ENCODE results near the gene YJEFN3. TPM values are rescaled to one million over a fixed set of nuclear protein-coding genes. Genes with fewer than 3 reads are reported as not detected.

Gene YJEFN3
- total RNA-seq, 1 donor from 2014 or later, result 2.1 TPM

- peaks cover 5% of the 10 kb centered on the region for H3K27me3 ChIP-seq (ENCODE audit: control insufficient read depth, insufficient read depth, low read length)
- no peaks in the 10 kb centered on the region for H3K36me3 ChIP-seq (ENCODE audit: control insufficient read depth, insufficient read depth, low read length)
- TF ChIP-seq CTCF (IDR thresholded peaks at IDR 0.05; ENCODE audit: insufficient read depth, low read length, poor library complexity, severe bottlenecking), result no peak
- DNase-seq (ENCODE audit: low read depth), result no peak
- H3K4me3 ChIP-seq (ENCODE audit: low read depth, low read length), result no peak overlapping the region
These were observed 1.7 kb downstream of the YJEFN3 start for GRCh38 chr19:19530423-19530804.

- DNase-seq (ENCODE audit: low read depth), result no peak
- TF ChIP-seq CTCF (IDR thresholded peaks at IDR 0.05; ENCODE audit: insufficient read depth, low read length, poor library complexity, severe bottlenecking), result no peak
- no peaks in the 10 kb centered on the region for H3K36me3 ChIP-seq (ENCODE audit: control insufficient read depth, insufficient read depth, low read length)
These were observed 2.2 kb downstream of the YJEFN3 start for GRCh38 chr19:19530889-19531288.

GRCh38 chr19:19531951-19532805, 3.5 kb downstream of the YJEFN3 start:
- Histone ChIP-seq H3K27me3 (ENCODE audit: control insufficient read depth, insufficient read depth, low read length) (peaks cover 8% of the 10 kb centered on the region), H3K4me3 (ENCODE audit: low read depth, low read length) (no peak overlapping the region), H3K36me3 (ENCODE audit: control insufficient read depth, insufficient read depth, low read length) (no peaks in the 10 kb centered on the region)
- DNase-seq (ENCODE audit: low read depth), result no peak
- peak; percentile 97 for TF ChIP-seq CTCF (IDR thresholded peaks at IDR 0.05; ENCODE audit: insufficient read depth, low read length, poor library complexity, severe bottlenecking)

More at GRCh38 chr19:19530889-19531288, 2.2 kb downstream of the YJEFN3 start:
- peaks cover 5% of the 10 kb centered on the region for H3K27me3 ChIP-seq (ENCODE audit: control insufficient read depth, insufficient read depth, low read length)
- H3K4me3 ChIP-seq (ENCODE audit: low read depth, low read length), result no peak overlapping the region

- peaks cover 17% of the 10 kb centered on the region for H3K27me3 ChIP-seq (ENCODE audit: control insufficient read depth, insufficient read depth, low read length)
- DNase-seq (ENCODE audit: low read depth), result no peak
- H3K36me3 ChIP-seq (ENCODE audit: control insufficient read depth, insufficient read depth, low read length), result no peaks in the 10 kb centered on the region
- no peak for TF ChIP-seq CTCF (IDR thresholded peaks at IDR 0.05; ENCODE audit: insufficient read depth, low read length, poor library complexity, severe bottlenecking)
- H3K4me3 ChIP-seq (ENCODE audit: low read depth, low read length), result no peak overlapping the region
These were observed 4.3 kb downstream of the YJEFN3 start for GRCh38 chr19:19532806-19533701.

GRCh38 chr19:19533841-19534240, 5.1 kb downstream of the YJEFN3 start:
- Histone ChIP-seq H3K27me3 (ENCODE audit: control insufficient read depth, insufficient read depth, low read length) (peaks cover 25% of the 10 kb centered on the region), H3K4me3 (ENCODE audit: low read depth, low read length) (no peak overlapping the region), H3K36me3 (ENCODE audit: control insufficient read depth, insufficient read depth, low read length) (no peaks in the 10 kb centered on the region)
- no peak for DNase-seq (ENCODE audit: low read depth)
- TF ChIP-seq CTCF (IDR thresholded peaks at IDR 0.05; ENCODE audit: insufficient read depth, low read length, poor library complexity, severe bottlenecking), result no peak

All from kidney epithelial cell (primary cell).